ENCODE data around the gene SASS6. TPM values are rescaled to one million over a fixed set of nuclear protein-coding genes. Genes with fewer than 3 reads are reported as not detected.

The SASS6 gene
- total RNA-seq, 2 experiments from 2014 or later, result 15.7 TPM

DNA sequence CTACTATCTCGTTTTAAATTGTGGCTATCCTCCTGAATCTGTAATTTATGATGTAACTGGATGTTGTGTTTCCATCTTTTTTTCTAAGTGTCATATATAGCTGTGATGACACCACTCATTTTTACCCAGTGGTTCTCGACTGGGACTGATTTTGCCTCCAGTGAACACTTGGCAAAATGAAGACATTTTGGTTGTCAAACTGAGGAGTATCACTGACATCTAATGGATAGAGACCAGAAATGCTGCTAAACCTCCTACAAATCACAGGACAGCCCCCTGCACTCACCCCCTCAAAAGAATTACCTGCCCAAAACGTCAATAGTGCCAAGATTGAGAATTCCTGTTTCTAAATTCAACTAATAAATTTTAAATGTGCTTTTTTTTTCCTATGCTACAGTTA lies 2.1 kb upstream of the SASS6 start:
- H3K4me3 Mint-ChIP-seq, result peak overlapping the region; percentile 33
- H3K27ac Mint-ChIP-seq, result no peak overlapping the region
- H3K36me3 Mint-ChIP-seq, result peaks cover 23% of the 10 kb centered on the region
- no peaks in the 10 kb centered on the region for H3K9me3 Mint-ChIP-seq
- H3K4me1 Mint-ChIP-seq, result peaks cover 25% of the 10 kb centered on the region
- DNase-seq, result no peak
- peaks cover 3% of the 10 kb centered on the region for H3K27me3 Mint-ChIP-seq

GRCh38 chr1:100131623-100132022 lies 1.1 kb downstream of the SASS6 start:
- Mint-ChIP-seq H3K36me3 (peaks cover 18% of the 10 kb centered on the region), H3K27ac (peak overlapping the region; percentile 98), H3K4me3 (peak overlapping the region; percentile 100), H3K9me3 (no peaks in the 10 kb centered on the region), H3K27me3 (peaks cover 3% of the 10 kb centered on the region), H3K4me1 (peaks cover 35% of the 10 kb centered on the region)
- DNase-seq, result no peak

- no peaks in the 10 kb centered on the region for H3K9me3 Mint-ChIP-seq
- H3K27ac Mint-ChIP-seq, result no peak overlapping the region
- peaks cover 24% of the 10 kb centered on the region for H3K36me3 Mint-ChIP-seq
- H3K27me3 Mint-ChIP-seq, result peaks cover 3% of the 10 kb centered on the region
- peaks cover 34% of the 10 kb centered on the region for H3K4me1 Mint-ChIP-seq
- no peak overlapping the region for H3K4me3 Mint-ChIP-seq
- DNase-seq, result no peak
These were observed 2.1 kb downstream of the SASS6 start for GRCh38 chr1:100130552-100131077.

DNA sequence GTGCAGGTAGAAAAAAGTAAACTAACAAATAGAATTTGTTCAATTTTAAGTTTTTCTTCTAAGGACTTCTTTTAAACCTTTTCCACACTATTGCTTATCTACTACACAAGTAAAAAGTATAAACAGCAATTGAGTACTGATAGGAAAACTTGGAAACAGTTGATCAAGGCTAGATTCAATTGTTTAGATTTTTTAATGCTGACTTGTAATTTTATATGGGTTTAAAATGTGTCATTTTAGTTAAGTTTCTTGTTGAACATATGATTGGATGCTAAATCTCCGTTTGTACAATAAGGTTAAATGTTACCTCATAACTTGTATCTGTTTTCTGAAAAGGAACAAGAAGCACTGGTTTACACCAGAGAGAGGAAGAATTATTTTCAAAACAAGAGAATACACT lies 5.5 kb downstream of the SASS6 start:
- Mint-ChIP-seq H3K27me3 (no peaks in the 10 kb centered on the region), H3K4me1 (peaks cover 23% of the 10 kb centered on the region), H3K4me3 (no peak overlapping the region), H3K36me3 (peaks cover 15% of the 10 kb centered on the region), H3K27ac (no peak overlapping the region), H3K9me3 (no peaks in the 10 kb centered on the region)
- no peak for DNase-seq

- H3K4me1 Mint-ChIP-seq, result peaks cover 1% of the 10 kb centered on the region
- H3K36me3 Mint-ChIP-seq, result peaks cover 13% of the 10 kb centered on the region
- H3K27me3 Mint-ChIP-seq, result no peaks in the 10 kb centered on the region
- H3K9me3 Mint-ChIP-seq, result no peaks in the 10 kb centered on the region
- DNase-seq, result no peak
- no peak overlapping the region for H3K4me3 Mint-ChIP-seq
- H3K27ac Mint-ChIP-seq, result no peak overlapping the region
These were observed 10.6 kb downstream of the SASS6 start for GRCh38 chr1:100122177-100122576.

DNA sequence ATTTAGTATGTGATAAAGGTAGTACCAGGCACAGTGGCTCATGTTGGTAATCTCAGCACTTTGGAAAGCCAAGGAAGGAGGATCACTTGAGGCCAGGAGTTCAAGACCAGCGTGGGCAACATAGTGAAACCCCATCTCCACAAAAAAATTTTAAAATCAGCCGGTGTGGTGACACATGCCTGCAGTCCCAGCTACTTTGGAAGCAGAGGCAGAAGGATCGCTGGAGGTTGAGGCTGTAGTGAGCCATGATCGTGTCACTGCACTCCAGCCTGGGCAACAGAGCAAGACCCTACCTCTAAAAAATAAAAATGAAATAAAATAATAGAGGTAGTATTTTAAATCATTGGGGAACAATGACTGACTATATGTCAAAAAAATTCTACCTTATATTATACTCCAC lies 17.2 kb downstream of the SASS6 start:
- H3K4me3 Mint-ChIP-seq, result no peak overlapping the region
- DNase-seq, result no peak
- no peaks in the 10 kb centered on the region for H3K4me1 Mint-ChIP-seq
- no peak overlapping the region for H3K27ac Mint-ChIP-seq
- H3K9me3 Mint-ChIP-seq, result no peaks in the 10 kb centered on the region
- H3K36me3 Mint-ChIP-seq, result peaks cover 13% of the 10 kb centered on the region
- no peaks in the 10 kb centered on the region for H3K27me3 Mint-ChIP-seq

- H3K27ac Mint-ChIP-seq, result no peak overlapping the region
- H3K36me3 Mint-ChIP-seq, result peaks cover 17% of the 10 kb centered on the region
- DNase-seq, result no peak
- H3K4me1 Mint-ChIP-seq, result peaks cover 5% of the 10 kb centered on the region
- H3K4me3 Mint-ChIP-seq, result no peak overlapping the region
- H3K27me3 Mint-ChIP-seq, result no peaks in the 10 kb centered on the region
- no peaks in the 10 kb centered on the region for H3K9me3 Mint-ChIP-seq
These were observed 23.1 kb downstream of the SASS6 start for GRCh38 chr1:100109554-100110066.

- Mint-ChIP-seq H3K4me3 (no peak overlapping the region), H3K27ac (no peak overlapping the region), H3K27me3 (no peaks in the 10 kb centered on the region), H3K36me3 (peaks cover 21% of the 10 kb centered on the region), H3K9me3 (no peaks in the 10 kb centered on the region), H3K4me1 (peaks cover 5% of the 10 kb centered on the region)
- DNase-seq, result no peak
These were observed 25.0 kb downstream of the SASS6 start for GRCh38 chr1:100107696-100108095.

DNA sequence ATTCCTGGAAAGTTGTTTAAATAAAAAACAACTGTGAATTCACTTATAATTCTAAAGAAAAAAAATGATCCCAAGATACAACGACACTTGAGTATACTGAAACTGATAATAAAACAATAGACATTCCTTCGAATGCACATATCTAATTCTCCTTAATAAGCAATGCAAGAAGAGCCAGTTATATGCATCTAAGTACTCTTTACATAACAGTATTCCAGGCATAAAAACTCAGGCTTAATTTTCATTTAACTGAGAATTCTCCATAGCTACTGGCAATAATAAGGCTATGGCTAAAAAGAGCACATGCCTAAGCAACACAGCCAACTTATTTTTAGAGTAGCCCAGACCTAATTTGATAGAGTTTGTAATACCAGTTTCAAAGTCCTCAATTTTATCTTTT lies 31.2 kb downstream of the SASS6 start:
- no peak for DNase-seq
- H3K9me3 Mint-ChIP-seq, result no peaks in the 10 kb centered on the region
- H3K4me1 Mint-ChIP-seq, result no peaks in the 10 kb centered on the region
- H3K27me3 Mint-ChIP-seq, result no peaks in the 10 kb centered on the region
- peaks cover 32% of the 10 kb centered on the region for H3K36me3 Mint-ChIP-seq
- H3K27ac Mint-ChIP-seq, result no peak overlapping the region
- no peak overlapping the region for H3K4me3 Mint-ChIP-seq

GRCh38 chr1:100100202-100100601 lies 32.5 kb downstream of the SASS6 start:
- Mint-ChIP-seq H3K4me1 (no peaks in the 10 kb centered on the region), H3K9me3 (no peaks in the 10 kb centered on the region), H3K36me3 (peaks cover 38% of the 10 kb centered on the region), H3K4me3 (no peak overlapping the region), H3K27ac (no peak overlapping the region), H3K27me3 (no peaks in the 10 kb centered on the region)
- DNase-seq, result no peak

GRCh38 chr1:100090471-100090870 lies 42.3 kb downstream of the SASS6 start:
- Mint-ChIP-seq H3K27ac (no peak overlapping the region), H3K9me3 (no peaks in the 10 kb centered on the region), H3K4me1 (peaks cover 3% of the 10 kb centered on the region), H3K27me3 (no peaks in the 10 kb centered on the region), H3K36me3 (peaks cover 21% of the 10 kb centered on the region), H3K4me3 (no peak overlapping the region)
- no peak for DNase-seq

GRCh38 chr1:100089082-100089481 lies 43.6 kb downstream of the SASS6 start:
- Mint-ChIP-seq H3K9me3 (no peaks in the 10 kb centered on the region), H3K4me1 (peaks cover 3% of the 10 kb centered on the region), H3K36me3 (peaks cover 19% of the 10 kb centered on the region), H3K4me3 (no peak overlapping the region), H3K27me3 (no peaks in the 10 kb centered on the region), H3K27ac (no peak overlapping the region)
- no peak for DNase-seq

DNA sequence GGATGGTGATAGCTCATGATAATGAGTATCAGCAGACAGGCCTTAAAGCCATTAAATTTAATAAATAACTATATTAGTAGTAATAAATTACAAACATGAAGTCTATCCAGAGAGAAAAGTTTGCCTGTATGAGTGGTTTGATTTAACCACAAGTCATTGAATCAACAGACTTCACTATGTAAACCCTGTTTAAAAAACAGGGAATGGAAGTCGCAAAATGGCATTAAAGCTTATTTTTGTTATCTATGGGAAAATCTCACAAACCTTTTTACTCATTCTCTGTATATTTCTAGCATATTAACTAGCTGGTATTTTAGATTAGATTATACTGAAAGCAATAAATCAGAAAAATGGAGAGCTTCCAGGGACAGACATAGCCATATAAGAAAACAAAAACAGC lies 45.3 kb downstream of the SASS6 start:
- DNase-seq, result no peak
- peaks cover 3% of the 10 kb centered on the region for H3K4me1 Mint-ChIP-seq
- no peak overlapping the region for H3K4me3 Mint-ChIP-seq
- no peaks in the 10 kb centered on the region for H3K9me3 Mint-ChIP-seq
- peaks cover 11% of the 10 kb centered on the region for H3K36me3 Mint-ChIP-seq
- H3K27me3 Mint-ChIP-seq, result no peaks in the 10 kb centered on the region
- H3K27ac Mint-ChIP-seq, result no peak overlapping the region

DNA sequence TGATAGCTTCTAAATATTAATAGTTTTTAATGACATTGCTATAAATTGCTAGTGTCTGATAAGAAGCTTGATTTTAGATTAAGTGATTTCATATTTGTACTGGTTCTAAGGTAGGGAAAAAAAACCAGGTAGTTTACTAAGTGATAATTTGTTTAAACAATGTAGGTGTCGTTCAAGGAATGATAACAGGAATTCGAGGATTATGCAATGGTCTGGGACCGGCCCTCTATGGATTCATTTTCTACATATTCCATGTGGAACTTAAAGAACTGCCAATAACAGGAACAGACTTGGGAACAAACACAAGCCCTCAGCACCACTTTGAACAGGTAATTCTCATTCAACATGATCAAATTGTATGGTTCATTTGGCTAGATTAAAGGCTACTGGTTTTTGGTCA lies 52.4 kb downstream of the SASS6 start:
- Mint-ChIP-seq H3K9me3 (no peaks in the 10 kb centered on the region), H3K27me3 (no peaks in the 10 kb centered on the region), H3K4me1 (peaks cover 11% of the 10 kb centered on the region), H3K4me3 (no peak overlapping the region), H3K36me3 (peaks cover 6% of the 10 kb centered on the region), H3K27ac (no peak overlapping the region)
- no peak for DNase-seq

DNA sequence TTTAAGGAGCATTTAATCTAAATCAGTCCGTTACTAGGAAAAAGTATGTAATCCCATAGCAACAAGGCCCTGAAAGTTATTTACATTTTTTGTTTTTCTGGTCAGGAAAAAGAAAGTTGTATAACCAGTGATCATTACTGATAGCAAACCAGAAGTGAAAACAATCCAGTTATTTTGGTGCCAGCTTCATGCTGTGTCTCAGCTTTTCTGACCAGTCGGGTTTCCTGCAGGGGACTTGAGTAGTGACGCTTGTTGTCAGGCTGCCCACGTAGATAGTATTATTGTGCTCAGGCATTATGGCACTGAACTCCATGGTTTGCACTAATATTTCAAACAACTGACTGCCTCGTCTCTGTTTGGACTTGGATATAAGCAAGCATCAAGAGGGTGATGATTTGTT lies 55.2 kb downstream of the SASS6 start:
- H3K9me3 Mint-ChIP-seq, result no peaks in the 10 kb centered on the region
- H3K27me3 Mint-ChIP-seq, result no peaks in the 10 kb centered on the region
- H3K27ac Mint-ChIP-seq, result peak overlapping the region; percentile 55
- no peak for DNase-seq
- H3K4me3 Mint-ChIP-seq, result no peak overlapping the region
- H3K36me3 Mint-ChIP-seq, result peaks cover 26% of the 10 kb centered on the region
- peaks cover 14% of the 10 kb centered on the region for H3K4me1 Mint-ChIP-seq

- H3K27ac Mint-ChIP-seq, result no peak overlapping the region
- H3K4me1 Mint-ChIP-seq, result peaks cover 14% of the 10 kb centered on the region
- H3K4me3 Mint-ChIP-seq, result no peak overlapping the region
- DNase-seq, result no peak
- H3K36me3 Mint-ChIP-seq, result peaks cover 30% of the 10 kb centered on the region
- no peaks in the 10 kb centered on the region for H3K9me3 Mint-ChIP-seq
- no peaks in the 10 kb centered on the region for H3K27me3 Mint-ChIP-seq
These were observed 56.0 kb downstream of the SASS6 start for GRCh38 chr1:100076744-100077143.

Data from activated naive CD8-positive, alpha-beta T cell treated with anti-CD3 and anti-CD28 coated beads for 36 hours (primary cell).